ENCODE results near the gene OTOP1.
"Not testable (repeated sequence)": the region's sequence is repeated elsewhere in the genome, so short reads cannot be mapped to it uniquely, and the experiment has no call there.

Gene OTOP1

GRCh38 chr4:4233610-4234009 is 6.9 kb upstream of the OTOP1 start:
- in situ Hi-C loops (cut with HindIII; ENCODE audit: low sequenced_read_pairs) = no loop called here
- H3K4me3 ChIP-seq (ENCODE audit: low read depth, low read length) = no peak overlapping the region
- no peak for TF ChIP-seq CTCF (IDR thresholded peaks at IDR 0.05; ENCODE audit: low read depth, low read length)
- no peak for DNase-seq (ENCODE audit: low read depth, low spot score)

- TF ChIP-seq CTCF (IDR thresholded peaks at IDR 0.05; ENCODE audit: low read depth, low read length) = no peak
- DNase-seq (ENCODE audit: low read depth, low spot score) = no peak
- in situ Hi-C loops (cut with HindIII; ENCODE audit: low sequenced_read_pairs) = no loop called here
- no peak overlapping the region for H3K4me3 ChIP-seq (ENCODE audit: low read depth, low read length)
These were observed 1.6 kb upstream of the OTOP1 start for GRCh38 chr4:4228356-4228668.

GRCh38 chr4:4227510-4228355 is 1.0 kb upstream of the OTOP1 start:
- no peak for TF ChIP-seq CTCF (IDR thresholded peaks at IDR 0.05; ENCODE audit: low read depth, low read length)
- in situ Hi-C loops (cut with HindIII; ENCODE audit: low sequenced_read_pairs) = no loop called here
- DNase-seq (ENCODE audit: low read depth, low spot score) = no peak
- H3K4me3 ChIP-seq (ENCODE audit: low read depth, low read length) = no peak overlapping the region

- DNase-seq (ENCODE audit: low read depth, low spot score) = no peak
- TF ChIP-seq CTCF (IDR thresholded peaks at IDR 0.05; ENCODE audit: low read depth, low read length) = no peak
- in situ Hi-C loops (cut with HindIII; ENCODE audit: low sequenced_read_pairs) = no loop called here
These were observed 669 bp downstream of the OTOP1 start for GRCh38 chr4:4225915-4226605.

GRCh38 chr4:4217113-4217512 is 9.6 kb downstream of the OTOP1 start:
- in situ Hi-C loops (cut with HindIII; ENCODE audit: low sequenced_read_pairs) = no loop called here
- no peak for TF ChIP-seq CTCF (IDR thresholded peaks at IDR 0.05; ENCODE audit: low read depth, low read length)
- DNase-seq (ENCODE audit: low read depth, low spot score) = peak; percentile 5
- no peak overlapping the region for H3K4me3 ChIP-seq (ENCODE audit: low read depth, low read length)

More at GRCh38 chr4:4225915-4226605, 669 bp downstream of the OTOP1 start:
- H3K4me3 ChIP-seq (ENCODE audit: low read depth, low read length) = no peak overlapping the region

- TF ChIP-seq CTCF (IDR thresholded peaks at IDR 0.05; ENCODE audit: low read depth, low read length) = no peak
- DNase-seq (ENCODE audit: low read depth, low spot score) = peak; percentile 41
- in situ Hi-C loops (cut with HindIII; ENCODE audit: low sequenced_read_pairs) = no loop called here
- H3K4me3 ChIP-seq (ENCODE audit: low read depth, low read length) = no peak overlapping the region
These were observed 10.1 kb downstream of the OTOP1 start for GRCh38 chr4:4216648-4217047.

GRCh38 chr4:4213674-4214073 is 13.1 kb downstream of the OTOP1 start:
- DNase-seq (ENCODE audit: low read depth, low spot score); H3K4me3 ChIP-seq (ENCODE audit: low read depth, low read length); in situ Hi-C loops (cut with HindIII; ENCODE audit: low sequenced_read_pairs): not testable (repeated sequence)
